NB4 (cell line): Measurements from ENCODE around the gene SP5.

Experiments used
- MYC ChIP-seq: IDR thresholded peaks from 2 replicates; pipeline ENCODE4 v1.6.1; 2011; ENCODE audit warnings: low read depth, low read length
- POLR2A ChIP-seq: IDR thresholded peaks from 2 replicates; pipeline ENCODE4 v1.6.1; 2011; ENCODE audit warnings: mild to moderate bottlenecking; ENCODE audit not compliant: insufficient read length; ENCODE audit errors: extremely low read depth
- TF ChIP-seq, protein P1 (sequence below): IDR thresholded peaks from one replicate; pipeline ENCODE4 v1.5.1; 2012; ENCODE audit warnings: low read depth, low read length
- TF ChIP-seq, protein P2 (sequence below): IDR thresholded peaks from 2 replicates; pipeline ENCODE4 v1.6.1; 2011; ENCODE audit warnings: low read depth, low read length

DNA sequence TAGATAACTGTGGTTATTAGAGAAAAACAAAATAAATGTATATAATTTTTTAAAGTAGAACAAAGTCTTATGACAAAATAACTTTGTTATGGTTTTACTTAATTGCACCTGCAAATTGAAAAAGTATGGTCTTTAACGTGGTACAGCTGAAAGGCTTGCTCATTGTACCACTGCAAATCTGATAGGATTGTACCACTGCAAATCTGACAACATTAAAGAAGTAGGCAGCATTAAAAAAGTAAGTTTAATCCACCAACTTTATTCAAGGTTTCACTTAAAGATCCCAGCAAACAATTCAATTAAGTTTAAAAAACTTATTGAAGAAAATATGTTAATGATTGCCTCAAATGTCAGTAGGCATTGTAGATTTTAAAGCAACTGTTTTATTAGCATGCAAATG, 4.7 kb downstream of the SP5 start:
- TF ChIP-seq, protein P1, sequence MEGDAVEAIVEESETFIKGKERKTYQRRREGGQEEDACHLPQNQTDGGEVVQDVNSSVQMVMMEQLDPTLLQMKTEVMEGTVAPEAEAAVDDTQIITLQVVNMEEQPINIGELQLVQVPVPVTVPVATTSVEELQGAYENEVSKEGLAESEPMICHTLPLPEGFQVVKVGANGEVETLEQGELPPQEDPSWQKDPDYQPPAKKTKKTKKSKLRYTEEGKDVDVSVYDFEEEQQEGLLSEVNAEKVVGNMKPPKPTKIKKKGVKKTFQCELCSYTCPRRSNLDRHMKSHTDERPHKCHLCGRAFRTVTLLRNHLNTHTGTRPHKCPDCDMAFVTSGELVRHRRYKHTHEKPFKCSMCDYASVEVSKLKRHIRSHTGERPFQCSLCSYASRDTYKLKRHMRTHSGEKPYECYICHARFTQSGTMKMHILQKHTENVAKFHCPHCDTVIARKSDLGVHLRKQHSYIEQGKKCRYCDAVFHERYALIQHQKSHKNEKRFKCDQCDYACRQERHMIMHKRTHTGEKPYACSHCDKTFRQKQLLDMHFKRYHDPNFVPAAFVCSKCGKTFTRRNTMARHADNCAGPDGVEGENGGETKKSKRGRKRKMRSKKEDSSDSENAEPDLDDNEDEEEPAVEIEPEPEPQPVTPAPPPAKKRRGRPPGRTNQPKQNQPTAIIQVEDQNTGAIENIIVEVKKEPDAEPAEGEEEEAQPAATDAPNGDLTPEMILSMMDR: no peak
- TF ChIP-seq POLR2A (no peak), MYC (no peak)
- TF ChIP-seq, protein P2, sequence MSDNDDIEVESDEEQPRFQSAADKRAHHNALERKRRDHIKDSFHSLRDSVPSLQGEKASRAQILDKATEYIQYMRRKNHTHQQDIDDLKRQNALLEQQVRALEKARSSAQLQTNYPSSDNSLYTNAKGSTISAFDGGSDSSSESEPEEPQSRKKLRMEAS: no peak
